ENCODE data around the gene MINDY4.

DNA sequence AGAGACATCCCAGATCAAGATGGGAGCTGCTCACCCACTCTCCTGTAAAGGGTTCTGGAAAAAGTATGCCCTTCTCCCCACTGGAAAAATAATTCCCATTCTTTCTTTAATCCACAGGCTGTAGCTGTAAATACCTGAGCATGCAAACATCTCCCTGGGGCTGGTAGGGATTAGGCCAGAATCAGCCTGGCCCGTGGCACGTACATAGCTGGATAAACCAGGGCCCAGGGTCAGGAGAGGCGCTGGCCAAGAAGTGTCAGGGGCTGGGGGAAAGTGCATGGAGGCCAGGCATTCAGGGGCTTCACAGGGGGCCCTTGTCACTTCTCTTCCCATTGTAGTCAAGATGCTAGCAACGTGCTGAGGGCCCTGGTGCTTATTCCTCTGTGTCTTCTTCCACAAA lies 109.7 kb downstream of the MINDY4 start:
- TF ChIP-seq POLR2AphosphoS5 (IDR thresholded peaks at IDR 0.05) (no peak), POLR2A (IDR thresholded peaks at IDR 0.05) (no peak), EP300 (IDR thresholded peaks at IDR 0.05) (no peak)
- TF ChIP-seq, protein P1, sequence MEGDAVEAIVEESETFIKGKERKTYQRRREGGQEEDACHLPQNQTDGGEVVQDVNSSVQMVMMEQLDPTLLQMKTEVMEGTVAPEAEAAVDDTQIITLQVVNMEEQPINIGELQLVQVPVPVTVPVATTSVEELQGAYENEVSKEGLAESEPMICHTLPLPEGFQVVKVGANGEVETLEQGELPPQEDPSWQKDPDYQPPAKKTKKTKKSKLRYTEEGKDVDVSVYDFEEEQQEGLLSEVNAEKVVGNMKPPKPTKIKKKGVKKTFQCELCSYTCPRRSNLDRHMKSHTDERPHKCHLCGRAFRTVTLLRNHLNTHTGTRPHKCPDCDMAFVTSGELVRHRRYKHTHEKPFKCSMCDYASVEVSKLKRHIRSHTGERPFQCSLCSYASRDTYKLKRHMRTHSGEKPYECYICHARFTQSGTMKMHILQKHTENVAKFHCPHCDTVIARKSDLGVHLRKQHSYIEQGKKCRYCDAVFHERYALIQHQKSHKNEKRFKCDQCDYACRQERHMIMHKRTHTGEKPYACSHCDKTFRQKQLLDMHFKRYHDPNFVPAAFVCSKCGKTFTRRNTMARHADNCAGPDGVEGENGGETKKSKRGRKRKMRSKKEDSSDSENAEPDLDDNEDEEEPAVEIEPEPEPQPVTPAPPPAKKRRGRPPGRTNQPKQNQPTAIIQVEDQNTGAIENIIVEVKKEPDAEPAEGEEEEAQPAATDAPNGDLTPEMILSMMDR (IDR thresholded peaks at IDR 0.05), result no peak
